ENCODE data around the gene RNASE4.

- TF ChIP-seq CTCF (IDR thresholded peaks at IDR 0.05) (no peak), POLR2A (IDR thresholded peaks at IDR 0.05) (no peak)
Observed at GRCh38 chr14:20668969-20669368, 15.4 kb upstream of the RNASE4 start.

All from Peyer's patch (tissue), 4 donors.